ENCODE measurements around the gene ASCL2.

GRCh38 chr11:2276280-2277007, 6.1 kb upstream of the ASCL2 start:
- TF ChIP-seq GATA3 (IDR thresholded peaks at IDR 0.05; ENCODE audit: low read depth, low read length) (no peak), GATA2 (IDR thresholded peaks at IDR 0.05; ENCODE audit: low read depth, low read length) (no peak)

All from SH-SY5Y (cell line).